GM10248 (cell line): Measurements from ENCODE around the gene SOHLH1.

Experiments used
- CTCF ChIA-PET: fragments of 300-600 bp; sonication (Branson Sonifier 250); formaldehyde crosslinking; extraction: SDS; loops from one replicate; lab custom pipeline; 2021; ENCODE audit warnings: antibody characterized with exemption; lab: Yijun Ruan, JAX
- POLR2A ChIA-PET: fragments of 350-650 bp; sonication (Branson Sonifier 250); formaldehyde crosslinking; extraction: SDS; loops from one replicate; lab custom pipeline; 2020; ENCODE audit warnings: antibody characterized with exemption; lab: Yijun Ruan, JAX
- DNase-seq: peaks from one replicate; pipeline ENCODE4 v3.0.0; 2012; ENCODE audit errors: extremely low spot score
- TF ChIP-seq, protein P1 (sequence below): IDR thresholded peaks from 2 replicates; pipeline ENCODE4 v1.5.1; 2012; ENCODE audit warnings: mild to moderate bottlenecking, low read depth; ENCODE audit errors: extremely low read depth, missing control alignments, control extremely low read depth

The SOHLH1 gene

GRCh38 chr9:135700525-135700924 lies 1.2 kb upstream of the SOHLH1 start:
- ChIA-PET POLR2A (no interaction called here), CTCF (no interaction called here)
- no peak for DNase-seq
- TF ChIP-seq, protein P1, sequence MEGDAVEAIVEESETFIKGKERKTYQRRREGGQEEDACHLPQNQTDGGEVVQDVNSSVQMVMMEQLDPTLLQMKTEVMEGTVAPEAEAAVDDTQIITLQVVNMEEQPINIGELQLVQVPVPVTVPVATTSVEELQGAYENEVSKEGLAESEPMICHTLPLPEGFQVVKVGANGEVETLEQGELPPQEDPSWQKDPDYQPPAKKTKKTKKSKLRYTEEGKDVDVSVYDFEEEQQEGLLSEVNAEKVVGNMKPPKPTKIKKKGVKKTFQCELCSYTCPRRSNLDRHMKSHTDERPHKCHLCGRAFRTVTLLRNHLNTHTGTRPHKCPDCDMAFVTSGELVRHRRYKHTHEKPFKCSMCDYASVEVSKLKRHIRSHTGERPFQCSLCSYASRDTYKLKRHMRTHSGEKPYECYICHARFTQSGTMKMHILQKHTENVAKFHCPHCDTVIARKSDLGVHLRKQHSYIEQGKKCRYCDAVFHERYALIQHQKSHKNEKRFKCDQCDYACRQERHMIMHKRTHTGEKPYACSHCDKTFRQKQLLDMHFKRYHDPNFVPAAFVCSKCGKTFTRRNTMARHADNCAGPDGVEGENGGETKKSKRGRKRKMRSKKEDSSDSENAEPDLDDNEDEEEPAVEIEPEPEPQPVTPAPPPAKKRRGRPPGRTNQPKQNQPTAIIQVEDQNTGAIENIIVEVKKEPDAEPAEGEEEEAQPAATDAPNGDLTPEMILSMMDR: no peak

DNA sequence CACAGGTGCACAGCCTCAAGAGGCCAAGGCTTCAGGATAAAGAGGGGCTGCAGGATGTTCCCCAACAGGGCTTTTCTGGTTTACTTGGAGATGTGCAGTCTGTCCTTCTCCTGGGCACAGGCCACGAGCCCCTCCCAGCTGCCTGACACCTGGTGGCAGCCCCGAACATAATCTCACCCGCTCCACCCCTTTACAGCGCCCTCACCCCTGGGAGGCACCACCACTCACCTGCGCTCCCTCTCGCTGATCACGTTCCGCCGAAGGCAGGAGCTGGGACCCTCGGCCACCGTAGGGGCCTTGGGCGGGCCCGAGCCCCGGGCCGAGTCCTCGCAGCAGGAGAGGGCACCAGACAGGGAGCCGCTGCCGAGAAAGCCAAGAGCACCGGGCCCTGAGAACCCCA lies 514 bp downstream of the SOHLH1 start:
- DNase-seq: no peak
- TF ChIP-seq, protein P1: no peak
- ChIA-PET CTCF (no interaction called here), POLR2A (no interaction called here)

DNA sequence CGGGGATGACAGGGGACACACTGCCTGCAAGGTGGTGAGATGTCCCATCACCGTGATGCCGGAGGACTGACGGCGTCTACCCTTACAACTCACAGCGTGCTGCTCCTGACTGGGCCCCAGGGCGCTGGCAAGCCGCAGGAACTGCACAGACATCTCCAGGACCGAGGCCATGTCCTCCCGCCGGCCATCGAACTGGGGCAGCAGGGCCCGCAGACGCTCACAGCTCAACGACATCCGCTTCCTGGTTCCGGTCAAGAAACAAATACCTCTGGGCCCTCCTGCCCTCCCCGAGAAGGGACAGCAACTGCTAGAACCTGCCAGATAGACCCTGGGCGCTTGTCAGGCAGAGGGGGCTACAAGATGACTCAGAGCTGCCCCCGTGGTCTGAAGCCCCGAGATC lies 1.0 kb downstream of the SOHLH1 start:
- ChIA-PET POLR2A (no interaction called here), CTCF (no interaction called here)
- TF ChIP-seq, protein P1: no peak
- no peak for DNase-seq

DNA sequence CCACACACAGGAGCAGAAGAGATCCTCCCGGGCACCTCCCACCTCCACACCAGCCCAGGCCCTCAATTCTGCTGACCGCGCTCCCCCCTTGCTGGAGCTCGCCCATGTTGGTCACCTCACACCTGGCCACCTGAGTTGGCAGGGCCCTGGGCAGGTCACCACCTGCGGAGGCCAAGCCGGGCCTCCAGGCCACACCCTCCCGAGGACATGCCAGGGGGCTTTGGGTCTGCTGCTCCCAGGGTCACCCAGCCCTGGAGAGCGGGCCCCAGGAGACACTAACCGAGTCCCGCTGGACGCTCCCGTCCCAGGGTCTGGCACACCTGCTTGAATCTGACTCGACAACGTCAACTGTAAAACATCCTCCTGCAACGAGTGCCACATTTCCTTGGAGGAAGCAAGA lies 2.1 kb downstream of the SOHLH1 start:
- ChIA-PET POLR2A (no interaction called here), CTCF (no interaction called here)
- DNase-seq: no peak
- TF ChIP-seq, protein P1: no peak

- TF ChIP-seq, protein P1: no peak
Measured at GRCh38 chr9:135696446-135696845, 2.8 kb downstream of the SOHLH1 start.

GRCh38 chr9:135695642-135696041 lies 3.6 kb downstream of the SOHLH1 start:
- DNase-seq: no peak
- ChIA-PET CTCF (no interaction called here), POLR2A (no interaction called here)
- TF ChIP-seq, protein P1: no peak

More at GRCh38 chr9:135696446-135696845, 2.8 kb downstream of the SOHLH1 start:
- ChIA-PET CTCF (no interaction called here), POLR2A (no interaction called here)
- DNase-seq: no peak

GRCh38 chr9:135695036-135695435 lies 4.2 kb downstream of the SOHLH1 start:
- POLR2A ChIA-PET: no interaction called here
- DNase-seq: no peak
- TF ChIP-seq, protein P1: no peak
- CTCF ChIA-PET: interaction anchor here (2.4 kb wide), 1 partner anchor 10 kb away, joined by 9 read pairs; no protein-coding TSS in a partner anchor
